Left renal cortex interstitium (tissue), 4 donors: ENCODE results near the gene CLPTM1. TPM values are rescaled to one million over a fixed set of nuclear protein-coding genes. Genes with fewer than 3 reads are reported as not detected.
"Not testable (repeated sequence)": the region's sequence is repeated elsewhere in the genome, so short reads cannot be mapped to it uniquely, and the experiment has no call there.

ENCODE experiments used
- DNase-seq, 4 donors: peaks; one replicate each; pipeline ENCODE4 v3.0.0-alpha.2; 2013; ENCODE audit warnings: low read depth in 4 of 4, low spot score in 2 of 4, missing footprints in 1 of 4
- polyA plus RNA-seq, 4 donors: library from polyadenylated mRNA; unstranded; fragments of 120-200 nt; gene quantifications; one replicate each; pipeline ENCODE4 v1.2.1, GENCODE V29; 2013; ENCODE audit not compliant: insufficient read length in 4 of 4

Gene CLPTM1
- polyA plus RNA-seq, 4 donors: 112 to 140 (median 116) TPM

- DNase-seq: no peak
Observed at GRCh38 chr19:44973982-44974735, 19.0 kb downstream of the CLPTM1 start.

DNA sequence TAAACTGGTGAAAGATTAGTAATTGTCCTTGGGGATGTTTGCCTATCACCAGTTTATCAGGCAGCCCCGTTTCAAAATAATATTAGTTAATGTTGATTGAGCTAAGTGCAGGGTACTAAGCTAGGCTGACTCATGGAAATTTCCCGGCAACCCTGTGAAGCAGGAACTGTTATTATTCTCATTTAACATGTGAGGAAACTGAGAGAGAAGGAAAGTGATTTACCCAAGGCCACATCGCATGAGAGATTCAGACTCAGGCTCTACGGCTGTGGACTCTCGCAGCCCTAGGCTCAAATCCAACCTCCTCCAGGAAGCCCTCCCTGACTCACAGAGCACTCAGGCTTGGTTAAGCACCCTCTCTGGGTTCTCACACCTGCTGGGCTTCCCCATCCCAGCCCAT, 19.7 kb downstream of the CLPTM1 start:
- no peak for DNase-seq

- no peak for DNase-seq
Observed at GRCh38 chr19:44975444-44975843, 20.3 kb downstream of the CLPTM1 start.

GRCh38 chr19:44984005-44984404, 28.8 kb downstream of the CLPTM1 start:
- DNase-seq: no peak

DNA sequence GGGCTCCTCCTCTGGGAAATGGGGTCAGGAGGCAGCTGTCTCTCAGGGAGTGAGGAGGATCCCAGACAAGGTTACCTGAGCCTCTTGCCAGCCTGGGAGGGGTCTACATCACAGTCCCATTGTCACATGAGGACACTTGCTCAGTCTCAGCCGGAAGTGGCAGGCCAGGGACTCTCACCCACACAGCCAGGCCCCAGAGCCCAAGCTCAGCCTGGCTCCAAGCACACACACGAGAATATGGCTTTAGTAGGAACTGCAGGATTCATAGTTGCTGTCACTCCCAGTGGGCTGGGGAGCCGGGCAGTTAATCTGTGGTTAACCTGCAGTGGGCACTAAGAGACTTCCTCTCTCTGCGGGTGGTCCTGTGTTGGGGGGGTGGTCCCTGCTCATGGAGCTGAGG, 30.3 kb downstream of the CLPTM1 start:
- no peak for DNase-seq

DNA sequence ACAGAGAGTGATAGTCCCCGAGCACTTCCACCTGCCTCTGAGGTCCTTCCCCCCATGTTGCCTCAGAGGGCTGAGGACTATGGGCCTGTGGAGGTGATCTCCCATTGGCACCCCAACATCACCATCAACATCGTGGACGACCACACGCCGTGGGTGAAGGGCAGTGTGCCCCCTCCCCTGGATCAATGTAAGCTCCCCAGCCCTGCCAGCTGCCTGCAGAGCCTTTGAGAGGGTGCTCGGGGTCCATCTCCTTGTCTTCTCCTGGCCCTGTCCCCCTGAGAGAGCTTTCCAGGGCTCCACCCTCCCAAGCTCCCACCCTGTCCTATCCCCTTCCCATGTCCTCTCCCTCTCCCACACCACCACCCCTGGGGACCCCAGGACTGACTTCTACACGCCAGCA, 31.2 kb downstream of the CLPTM1 start:
- no peak for DNase-seq

GRCh38 chr19:44987148-44987675, 32.0 kb downstream of the CLPTM1 start:
- no peak for DNase-seq

GRCh38 chr19:44988273-44988672, 33.1 kb downstream of the CLPTM1 start:
- no peak for DNase-seq

- DNase-seq: no peak
Observed at GRCh38 chr19:44988896-44989556, 33.8 kb downstream of the CLPTM1 start.

- DNase-seq: no peak
Observed at GRCh38 chr19:44990459-44990858, 35.3 kb downstream of the CLPTM1 start.

GRCh38 chr19:44990966-44991365, 35.8 kb downstream of the CLPTM1 start:
- no peak for DNase-seq

- DNase-seq: no peak
Observed at GRCh38 chr19:44992336-44993163, 37.4 kb downstream of the CLPTM1 start.

GRCh38 chr19:44993526-44993925, 38.3 kb downstream of the CLPTM1 start:
- DNase-seq: no peak

DNA sequence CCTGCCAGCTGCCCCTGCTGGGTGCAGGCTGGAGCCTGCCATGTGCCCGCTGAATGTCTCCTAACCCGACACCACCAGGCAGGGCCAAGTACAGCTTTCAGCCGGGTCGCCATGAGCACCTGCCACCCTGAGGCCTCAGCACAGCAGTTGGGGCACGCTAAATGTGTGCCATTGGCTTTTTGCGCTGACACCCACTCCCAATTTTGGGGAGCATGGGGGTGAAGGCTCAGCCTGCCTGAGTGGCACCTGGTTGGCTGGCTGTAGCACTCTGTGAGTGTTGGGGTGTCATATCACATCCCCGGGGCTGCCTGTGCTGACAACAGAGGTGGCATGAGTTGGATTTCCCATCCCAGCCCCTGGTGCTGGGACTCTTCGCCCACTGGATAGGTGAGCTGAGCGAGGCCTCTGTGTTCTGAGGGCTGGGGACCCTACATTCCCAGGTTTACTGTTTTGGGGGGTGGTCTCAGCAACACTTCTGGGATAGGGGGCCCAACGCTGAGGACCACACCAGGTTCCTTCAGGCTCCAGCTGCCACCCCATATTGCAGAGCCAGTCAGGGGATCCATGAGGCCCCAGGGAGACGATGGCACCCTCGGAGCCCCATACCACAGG, 38.9 kb downstream of the CLPTM1 start:
- DNase-seq: no peak

DNA sequence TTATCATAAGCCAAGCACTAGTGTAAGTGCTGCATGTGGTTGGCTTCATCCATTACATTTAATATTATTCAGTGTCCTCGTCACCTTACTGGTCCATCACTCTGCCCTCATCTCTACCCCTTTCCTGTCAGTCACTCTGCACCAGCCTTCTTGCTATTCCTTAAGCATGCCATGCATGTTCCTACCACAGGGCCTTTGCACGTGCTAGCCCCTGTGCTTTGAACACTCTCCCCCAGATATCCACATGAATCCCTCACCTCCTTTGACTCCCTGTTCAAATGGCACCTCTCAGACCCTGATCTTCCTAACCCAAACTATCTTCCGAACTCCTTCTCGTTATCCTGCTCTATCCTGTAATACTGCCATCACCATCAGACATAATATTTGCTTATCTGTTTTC, 42.8 kb downstream of the CLPTM1 start:
- no peak for DNase-seq

GRCh38 chr19:44999131-44999925, 44.1 kb downstream of the CLPTM1 start:
- DNase-seq: not testable (repeated sequence)

DNA sequence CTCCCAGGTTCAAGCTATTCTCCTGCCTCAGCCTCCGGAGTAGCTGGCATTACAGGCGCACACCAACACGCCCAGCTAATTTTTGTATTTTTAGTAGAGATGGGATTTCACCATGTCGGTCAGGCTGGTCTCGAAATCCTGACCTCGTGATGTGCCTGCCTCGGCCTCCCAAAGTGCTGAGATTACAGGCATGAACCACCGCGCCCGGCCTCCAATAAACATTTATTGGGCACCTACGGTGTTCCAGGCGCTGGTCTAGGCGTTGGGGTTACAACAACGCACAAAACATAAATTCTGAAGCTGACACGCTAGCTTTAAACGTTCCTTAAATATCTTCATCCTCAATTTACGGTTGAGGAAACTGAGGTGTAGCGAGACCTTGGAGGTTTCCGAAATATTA, 45.5 kb downstream of the CLPTM1 start:
- not testable (repeated sequence) for DNase-seq

- DNase-seq: peak; percentile 29 to 78 (median 74)
Observed at GRCh38 chr19:45001087-45001739, 46.0 kb downstream of the CLPTM1 start, which contains the start of gene RELB. Gene RELB, plus strand, starts transcription at chr19:45001464. Its CDS starts 116 bp downstream, at chr19:45001580.

DNA sequence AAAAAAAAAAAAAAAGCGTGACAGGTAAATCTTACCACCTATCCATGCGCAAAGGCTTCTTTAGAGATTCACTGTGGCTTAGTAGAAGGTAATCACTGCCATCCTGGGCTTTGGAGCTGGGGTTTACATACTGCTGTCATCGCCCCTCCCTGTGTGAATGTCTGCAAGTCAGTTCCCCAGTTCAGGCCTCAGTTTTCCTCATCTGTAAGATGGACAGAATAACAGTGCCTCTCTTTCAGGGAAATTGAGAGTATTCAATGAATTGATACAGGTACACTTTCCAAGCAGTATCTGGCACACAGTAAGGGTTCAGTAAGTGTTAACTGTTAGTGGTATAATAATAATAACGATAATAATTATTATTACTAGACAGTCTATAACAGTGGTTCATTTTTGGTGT, 48.3 kb downstream of the CLPTM1 start:
- no peak for DNase-seq
